ENCODE data around the gene EDAR.

The EDAR gene

DNA sequence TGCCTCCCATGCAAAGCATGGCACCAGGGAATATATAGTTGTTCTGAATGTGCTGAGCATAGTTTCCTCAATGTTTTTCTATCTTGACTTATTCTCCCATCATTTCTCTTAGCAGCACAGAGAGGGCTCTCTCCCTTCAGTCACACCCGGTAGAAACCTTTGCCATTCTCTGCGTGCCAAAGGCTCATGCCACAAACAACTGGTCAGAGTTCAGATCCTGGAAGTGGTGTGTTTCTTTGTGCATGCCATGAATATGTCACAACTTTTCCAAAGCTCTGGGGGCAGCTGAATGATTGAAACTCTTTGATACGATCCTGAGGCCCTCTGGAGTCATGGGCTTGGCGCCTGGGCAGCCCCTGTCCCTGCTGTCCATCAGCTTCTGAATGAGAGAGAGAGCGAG lies 28.0 kb upstream of the EDAR start:
- no peak overlapping the region for H3K27ac Mint-ChIP-seq
- no peaks in the 10 kb centered on the region for H3K9me3 Mint-ChIP-seq
- H3K36me3 Mint-ChIP-seq: no peaks in the 10 kb centered on the region
- peaks cover 0 to 5% of the 10 kb centered on the region in 2 donors for H3K27me3 Mint-ChIP-seq
- DNase-seq: no peak
- no peak overlapping the region for H3K4me3 Mint-ChIP-seq
- H3K4me1 Mint-ChIP-seq: no peaks in the 10 kb centered on the region
- ATAC-seq (replicated peaks): no peak

- Mint-ChIP-seq H3K36me3 (no peaks in the 10 kb centered on the region), H3K27me3 (peaks cover 0 to 5% of the 10 kb centered on the region in 2 donors), H3K4me1 (no peaks in the 10 kb centered on the region)
Measured at GRCh38 chr2:109016376-109016775, 27.4 kb upstream of the EDAR start.

DNA sequence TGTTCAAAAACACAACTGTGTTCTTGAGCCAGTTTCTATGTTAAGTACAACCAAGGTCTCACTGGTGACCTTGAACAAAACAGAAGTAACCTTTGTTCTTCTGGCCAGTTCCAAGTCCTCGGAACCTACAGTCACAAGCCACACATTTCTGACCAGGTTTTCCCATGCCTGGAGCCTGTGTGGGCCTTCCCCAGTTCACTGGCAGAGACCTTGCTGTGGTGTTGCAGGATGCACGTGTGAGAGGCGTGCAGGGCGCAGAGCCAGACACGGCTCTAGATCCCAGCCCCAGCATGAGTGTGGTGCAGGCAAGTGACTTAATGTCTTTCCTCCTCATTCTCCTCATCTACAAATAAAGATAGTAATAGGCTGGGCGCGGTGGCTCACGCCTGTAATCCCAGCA lies 25.5 kb upstream of the EDAR start:
- Mint-ChIP-seq H3K4me3 (no peak overlapping the region), H3K4me1 (no peaks in the 10 kb centered on the region), H3K27ac (no peak overlapping the region), H3K9me3 (no peaks in the 10 kb centered on the region), H3K36me3 (no peaks in the 10 kb centered on the region), H3K27me3 (peaks cover 0 to 4% of the 10 kb centered on the region in 2 donors)
- no peak for DNase-seq
- ATAC-seq (replicated peaks): no peak

More at GRCh38 chr2:109016376-109016775, 27.4 kb upstream of the EDAR start:
- Mint-ChIP-seq H3K9me3 (no peaks in the 10 kb centered on the region), H3K27ac (no peak overlapping the region), H3K4me3 (no peak overlapping the region)
- DNase-seq: no peak
- ATAC-seq (replicated peaks): no peak

DNA sequence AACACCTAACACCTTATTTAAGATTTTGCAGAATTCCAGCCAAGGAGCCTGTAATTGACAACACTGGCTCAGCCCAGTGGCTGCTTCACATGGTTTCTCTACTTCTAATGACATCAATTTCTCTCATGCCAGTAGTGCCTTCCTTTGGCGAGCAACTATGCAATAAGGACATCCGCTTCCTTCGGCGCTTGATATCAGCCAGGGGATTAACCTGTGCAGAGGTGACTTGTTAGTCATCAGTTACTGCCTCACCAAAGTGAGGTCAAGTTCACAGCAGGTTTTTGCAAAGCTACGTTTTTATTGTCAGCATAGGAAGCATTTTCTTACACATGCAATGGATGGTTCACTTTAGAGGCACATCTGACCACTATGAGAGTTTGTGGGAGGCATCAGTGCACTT lies 24.0 kb upstream of the EDAR start:
- DNase-seq: no peak
- ATAC-seq (replicated peaks): no peak
- H3K36me3 Mint-ChIP-seq: no peaks in the 10 kb centered on the region
- H3K4me3 Mint-ChIP-seq: no peak overlapping the region
- H3K27ac Mint-ChIP-seq: no peak overlapping the region
- no peaks in the 10 kb centered on the region for H3K9me3 Mint-ChIP-seq
- H3K4me1 Mint-ChIP-seq: no peaks in the 10 kb centered on the region
- H3K27me3 Mint-ChIP-seq: peaks cover 0 to 7% of the 10 kb centered on the region in 2 donors

- no peak overlapping the region for H3K27ac Mint-ChIP-seq
- DNase-seq (no peak), ATAC-seq (replicated peaks) (no peak)
- no peaks in the 10 kb centered on the region for H3K4me1 Mint-ChIP-seq
- no peak overlapping the region for H3K4me3 Mint-ChIP-seq
- H3K36me3 Mint-ChIP-seq: no peaks in the 10 kb centered on the region
- H3K9me3 Mint-ChIP-seq: no peaks in the 10 kb centered on the region
- peaks cover 0 to 8% of the 10 kb centered on the region in 2 donors for H3K27me3 Mint-ChIP-seq
Measured at GRCh38 chr2:109009920-109010610, 21.0 kb upstream of the EDAR start.

DNA sequence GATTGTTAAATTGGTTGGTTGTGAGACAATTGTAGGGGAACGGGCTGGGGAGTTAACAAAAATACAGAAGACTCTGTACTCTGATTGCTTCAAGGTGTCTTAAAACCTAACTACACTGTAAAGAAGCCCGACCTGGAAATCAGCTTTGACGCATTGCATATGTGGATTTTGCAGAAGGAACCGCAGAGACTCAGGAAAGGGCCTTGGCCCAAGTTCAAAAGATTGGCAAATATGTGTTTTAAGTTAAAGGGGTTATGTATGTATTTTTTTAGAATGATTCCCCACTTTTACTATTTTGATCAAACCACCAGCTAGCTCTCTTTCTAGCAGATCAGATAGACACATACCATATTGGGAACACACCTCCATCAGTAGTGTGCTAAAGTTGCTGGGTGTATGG lies 18.0 kb upstream of the EDAR start:
- ATAC-seq (replicated peaks) (no peak), DNase-seq (no peak)
- H3K4me1 Mint-ChIP-seq: no peaks in the 10 kb centered on the region
- H3K36me3 Mint-ChIP-seq: no peaks in the 10 kb centered on the region
- H3K27ac Mint-ChIP-seq: no peak overlapping the region
- H3K9me3 Mint-ChIP-seq: no peaks in the 10 kb centered on the region
- peaks cover 5 to 13% of the 10 kb centered on the region in 2 donors for H3K27me3 Mint-ChIP-seq
- H3K4me3 Mint-ChIP-seq: no peak overlapping the region

GRCh38 chr2:109005686-109006204 lies 16.7 kb upstream of the EDAR start:
- Mint-ChIP-seq H3K27me3 (peaks cover 5 to 10% of the 10 kb centered on the region in 2 donors), H3K4me3 (no peak overlapping the region), H3K9me3 (no peaks in the 10 kb centered on the region), H3K4me1 (no peaks in the 10 kb centered on the region), H3K36me3 (no peaks in the 10 kb centered on the region), H3K27ac (no peak overlapping the region)
- DNase-seq (no peak), ATAC-seq (replicated peaks) (no peak)

- ATAC-seq (replicated peaks): no peak
- Mint-ChIP-seq H3K27ac (peak overlapping the region; percentile 42), H3K9me3 (no peaks in the 10 kb centered on the region)
Measured at GRCh38 chr2:109001201-109001600, 12.2 kb upstream of the EDAR start.

DNA sequence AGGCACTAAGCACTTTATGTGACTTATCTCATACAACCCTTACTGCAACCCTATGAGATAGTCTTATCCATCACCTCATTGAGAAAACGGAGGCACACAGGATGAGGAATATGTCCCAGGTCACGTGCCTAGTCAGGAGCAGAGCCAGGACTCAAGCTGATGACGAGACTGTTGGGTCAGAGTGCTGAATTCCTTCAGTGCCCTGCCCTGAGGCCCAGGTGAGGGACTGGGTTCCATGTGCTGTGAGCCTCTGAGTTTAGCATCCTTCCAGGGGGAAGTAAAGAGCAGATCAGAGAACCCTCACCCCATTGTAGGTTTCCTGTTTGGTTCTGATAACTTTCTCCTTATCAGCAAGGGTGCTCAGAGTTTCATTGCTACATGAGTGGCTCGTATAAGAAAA lies 11.7 kb upstream of the EDAR start:
- Mint-ChIP-seq H3K36me3 (no peaks in the 10 kb centered on the region), H3K27ac (no peak overlapping the region), H3K4me1 (no peaks in the 10 kb centered on the region), H3K4me3 (no peak overlapping the region), H3K27me3 (peaks cover 5% of the 10 kb centered on the region in 2 donors), H3K9me3 (no peaks in the 10 kb centered on the region)
- DNase-seq: no peak
- no peak for ATAC-seq (replicated peaks)

More at GRCh38 chr2:109001201-109001600, 12.2 kb upstream of the EDAR start:
- H3K4me3 Mint-ChIP-seq: no peak overlapping the region
- H3K4me1 Mint-ChIP-seq: no peaks in the 10 kb centered on the region
- no peak for DNase-seq
- H3K27me3 Mint-ChIP-seq: peaks cover 5% of the 10 kb centered on the region in 2 donors
- no peaks in the 10 kb centered on the region for H3K36me3 Mint-ChIP-seq

DNA sequence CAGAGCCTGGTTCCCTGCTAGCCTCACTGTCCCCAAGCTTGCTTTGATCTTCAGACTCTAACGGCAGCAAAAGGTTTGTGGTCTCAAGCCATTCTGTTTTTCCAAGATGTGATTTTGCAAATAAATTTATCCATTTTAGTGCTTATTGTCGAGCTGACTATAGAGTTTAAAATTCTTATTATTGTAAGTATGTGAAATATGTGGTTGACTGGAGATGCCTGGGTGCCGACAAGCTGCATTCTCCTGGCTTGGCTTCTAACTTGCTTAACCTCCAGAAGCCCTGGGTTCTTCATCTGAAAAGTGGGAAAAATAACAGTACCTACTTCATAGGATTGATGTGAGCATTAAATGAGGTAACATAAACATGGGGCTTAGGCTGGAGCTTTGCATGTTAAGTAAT lies 9.9 kb upstream of the EDAR start:
- no peak for DNase-seq
- no peaks in the 10 kb centered on the region for H3K9me3 Mint-ChIP-seq
- H3K4me3 Mint-ChIP-seq: no peak overlapping the region
- H3K27ac Mint-ChIP-seq: no peak overlapping the region
- ATAC-seq (replicated peaks): no peak
- no peaks in the 10 kb centered on the region for H3K36me3 Mint-ChIP-seq
- H3K4me1 Mint-ChIP-seq: no peaks in the 10 kb centered on the region
- H3K27me3 Mint-ChIP-seq: peaks cover 5% of the 10 kb centered on the region in 2 donors

DNA sequence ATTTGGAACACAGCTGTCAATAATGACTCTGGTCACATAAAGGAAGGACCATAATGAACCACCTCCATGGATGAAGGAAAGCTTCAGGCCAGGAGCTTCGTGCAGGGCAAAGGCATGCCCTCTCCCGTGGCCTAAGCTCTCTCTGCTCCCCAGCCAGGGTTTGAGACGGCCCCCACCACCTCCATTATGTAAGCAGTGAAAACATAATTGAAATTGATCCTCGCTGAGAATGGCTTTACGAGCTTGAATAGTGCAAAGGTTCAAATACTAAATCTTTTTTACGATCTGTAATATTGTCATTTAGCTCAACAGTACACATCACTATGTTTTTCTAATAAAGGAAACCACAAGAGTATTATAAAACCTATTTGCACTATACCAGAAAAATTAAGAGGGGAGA lies 5.2 kb upstream of the EDAR start:
- H3K27ac Mint-ChIP-seq: no peak overlapping the region

DNA sequence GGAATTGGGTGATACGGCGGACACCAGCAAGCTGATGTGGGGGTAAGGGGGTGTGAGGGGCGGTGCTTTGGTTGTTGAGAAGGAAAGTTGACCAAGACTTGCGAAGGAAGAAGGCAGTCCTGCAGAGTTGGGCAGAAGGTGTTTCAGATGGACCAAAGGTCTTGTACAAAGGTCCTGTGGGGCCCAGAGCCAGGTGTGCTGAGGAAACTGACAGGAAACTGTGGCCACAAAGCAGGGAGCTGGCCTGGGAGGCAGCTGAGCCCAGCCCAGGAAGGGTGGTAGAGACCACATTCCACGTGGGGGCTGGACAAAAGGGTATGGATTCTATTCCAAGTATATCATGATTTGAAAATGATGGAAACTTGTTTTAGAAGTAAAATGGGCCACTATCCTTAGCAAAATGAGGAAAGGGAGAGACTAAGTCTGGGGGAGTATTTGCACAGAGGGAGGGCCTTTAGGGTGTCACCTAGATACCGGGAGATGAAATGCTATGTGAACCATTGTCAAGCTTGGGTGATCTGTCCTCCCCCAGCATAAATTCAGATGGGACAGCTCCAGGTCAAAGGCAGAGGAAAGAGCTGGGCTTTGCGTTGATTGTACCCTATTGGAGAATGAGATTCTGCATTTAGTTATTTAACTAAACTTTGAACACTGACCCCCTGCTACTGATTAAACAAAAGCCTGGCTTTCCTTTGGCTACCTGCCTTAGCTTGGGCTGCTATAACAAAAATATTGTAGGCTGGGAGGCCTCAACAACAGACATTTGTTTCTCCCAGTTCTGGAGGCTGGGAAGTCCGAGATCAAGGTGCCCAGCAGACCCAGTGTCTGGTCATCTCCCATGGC lies 4.3 kb upstream of the EDAR start:
- H3K4me3 Mint-ChIP-seq: no peak overlapping the region
- H3K27me3 Mint-ChIP-seq: peaks cover 9% of the 10 kb centered on the region in 2 donors
- H3K9me3 Mint-ChIP-seq: no peaks in the 10 kb centered on the region
- ATAC-seq (replicated peaks): no peak
- DNase-seq: no peak
- H3K27ac Mint-ChIP-seq: no peak overlapping the region
- no peaks in the 10 kb centered on the region for H3K36me3 Mint-ChIP-seq
- peaks cover 0 to 7% of the 10 kb centered on the region in 2 donors for H3K4me1 Mint-ChIP-seq

More for the DNA sequence above, 5.2 kb upstream of the EDAR start:
- Mint-ChIP-seq H3K4me3 (no peak overlapping the region), H3K36me3 (no peaks in the 10 kb centered on the region), H3K4me1 (peaks cover 0 to 2% of the 10 kb centered on the region in 2 donors), H3K27me3 (peaks cover 3 to 7% of the 10 kb centered on the region in 2 donors), H3K9me3 (no peaks in the 10 kb centered on the region)
- DNase-seq (no peak), ATAC-seq (replicated peaks) (no peak)

DNA sequence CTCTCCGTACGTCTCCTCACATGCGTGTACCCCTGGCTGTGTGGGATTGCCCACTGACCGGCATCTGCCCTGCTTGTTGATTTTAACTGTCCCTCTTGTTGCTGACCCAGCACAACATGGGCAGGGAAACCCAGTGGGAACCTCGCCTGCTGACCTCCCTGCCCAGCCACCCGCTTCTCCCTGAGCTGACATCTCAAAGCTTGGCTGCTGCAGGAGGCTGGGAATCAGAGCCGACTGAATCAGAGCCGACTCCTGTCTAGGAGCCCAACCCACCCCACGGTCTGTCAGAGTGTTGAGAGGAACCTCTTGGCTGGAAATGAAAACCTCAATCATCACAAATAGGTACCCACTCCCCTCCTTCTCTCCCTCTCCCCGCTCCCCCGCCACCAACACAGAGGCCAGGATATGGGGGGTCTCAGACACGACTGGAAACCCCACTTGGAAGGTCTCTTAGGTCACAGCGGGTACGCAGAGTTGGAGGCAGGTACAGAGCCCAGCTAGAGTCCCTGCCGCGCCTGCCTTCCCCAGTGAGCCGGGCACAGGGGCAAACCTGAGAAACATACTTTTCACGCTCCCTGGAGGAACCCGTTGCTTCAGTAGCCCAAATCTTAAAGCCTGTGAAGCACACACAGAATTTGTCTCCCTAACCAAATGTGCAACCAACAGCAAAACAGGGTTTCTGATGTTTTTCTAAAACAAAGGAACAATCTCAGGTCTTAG lies 784 bp downstream of the EDAR start:
- Mint-ChIP-seq H3K9me3 (no peaks in the 10 kb centered on the region), H3K27me3 (peaks cover 24 to 25% of the 10 kb centered on the region in 2 donors), H3K4me3 (no peak overlapping the region), H3K36me3 (no peaks in the 10 kb centered on the region), H3K27ac (no peak overlapping the region), H3K4me1 (peaks cover 0 to 7% of the 10 kb centered on the region in 2 donors)
- DNase-seq (no peak), ATAC-seq (replicated peaks) (no peak)

DNA sequence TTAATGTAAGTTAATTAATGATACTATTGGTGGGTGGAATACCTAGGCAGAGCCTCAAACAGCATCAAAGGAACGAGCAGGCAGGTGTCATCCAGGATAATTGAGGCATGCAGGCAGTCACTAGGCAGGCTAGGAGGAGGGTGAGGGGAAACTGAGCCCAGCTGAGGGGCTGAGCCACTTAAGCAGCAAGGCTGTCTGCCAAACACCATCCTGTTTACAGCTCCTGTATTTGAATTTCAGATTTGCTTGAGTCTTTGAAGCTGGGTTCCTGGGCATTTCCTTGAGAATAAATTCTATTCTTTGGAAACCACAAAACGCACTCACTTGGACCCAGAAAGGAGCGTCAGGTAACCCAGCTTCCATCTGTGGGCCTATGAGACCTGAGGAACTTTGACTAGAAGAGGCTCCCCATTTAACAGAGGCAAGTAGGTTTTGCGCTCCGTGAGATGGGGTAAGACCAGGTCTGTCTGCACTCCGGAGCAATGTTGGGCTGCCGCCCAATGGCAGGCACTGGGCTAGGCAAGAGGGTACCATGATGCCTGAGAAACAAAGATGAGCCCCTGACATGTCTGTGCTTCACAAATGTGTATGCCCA lies 2.0 kb downstream of the EDAR start:
- Mint-ChIP-seq H3K4me1 (peaks cover 0 to 7% of the 10 kb centered on the region in 2 donors), H3K27me3 (peaks cover 24 to 25% of the 10 kb centered on the region in 2 donors), H3K4me3 (no peak overlapping the region), H3K27ac (no peak overlapping the region), H3K36me3 (no peaks in the 10 kb centered on the region), H3K9me3 (no peaks in the 10 kb centered on the region)
- ATAC-seq (replicated peaks) (no peak), DNase-seq (no peak)

Measured in stimulated activated naive B cell treated with anti-CD40 and anti-IgM and Interleukin-4, amounts not matched to agents 10 μg/mL and 1 μg/mL and 100 μg/mL, for 72 hours (primary cell).